Ovary (tissue), 3 donors: ENCODE results near the gene THBS1.

Source experiments
- EP300 ChIP-seq: sonication (generic); formaldehyde crosslinking; IDR thresholded peaks from one replicate; pipeline ENCODE4 v1.6.1; 2017; ENCODE audit warnings: antibody characterized with exemption
- POLR2A ChIP-seq: fragments of 450-650 bp; IDR thresholded peaks from one replicate; pipeline ENCODE4 v1.6.1; 2017; ENCODE audit warnings: antibody characterized with exemption, mild to moderate bottlenecking, moderate library complexity
- TF ChIP-seq, protein P1 (sequence below), 3 donors: fragments of 450-650 bp in 2 of 3; fragments of 200-600 bp in 1 of 3; IDR thresholded peaks; one replicate each; pipeline versions ENCODE4 v1.5.1 to v1.8.0; 2016 to 2022; ENCODE audit warnings: antibody characterized with exemption in 3 of 3, mild to moderate bottlenecking in 1 of 3
- donor health status: DM: no; HTN: no; CAD: no.

DNA sequence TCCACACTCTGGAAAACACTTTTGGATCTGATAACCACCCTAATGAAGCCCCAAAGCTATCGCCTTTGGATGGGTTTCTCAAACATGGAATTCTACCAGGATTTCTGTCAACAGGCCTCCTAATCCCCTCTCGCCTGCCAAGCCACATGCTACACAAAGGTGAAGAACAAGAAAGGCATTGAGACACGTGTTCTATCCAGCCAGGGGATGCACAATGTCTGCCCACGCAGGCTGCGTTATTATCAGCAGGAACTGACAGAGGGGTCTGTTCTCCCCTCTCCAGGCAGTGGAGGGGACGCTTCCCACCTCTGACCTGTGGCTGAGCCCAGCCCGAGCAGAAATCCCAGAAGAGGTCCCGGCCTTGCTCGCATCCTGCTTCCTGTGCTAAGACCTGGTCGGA is 45.4 kb upstream of the THBS1 start:
- no peak for TF ChIP-seq EP300
- TF ChIP-seq, protein P1, sequence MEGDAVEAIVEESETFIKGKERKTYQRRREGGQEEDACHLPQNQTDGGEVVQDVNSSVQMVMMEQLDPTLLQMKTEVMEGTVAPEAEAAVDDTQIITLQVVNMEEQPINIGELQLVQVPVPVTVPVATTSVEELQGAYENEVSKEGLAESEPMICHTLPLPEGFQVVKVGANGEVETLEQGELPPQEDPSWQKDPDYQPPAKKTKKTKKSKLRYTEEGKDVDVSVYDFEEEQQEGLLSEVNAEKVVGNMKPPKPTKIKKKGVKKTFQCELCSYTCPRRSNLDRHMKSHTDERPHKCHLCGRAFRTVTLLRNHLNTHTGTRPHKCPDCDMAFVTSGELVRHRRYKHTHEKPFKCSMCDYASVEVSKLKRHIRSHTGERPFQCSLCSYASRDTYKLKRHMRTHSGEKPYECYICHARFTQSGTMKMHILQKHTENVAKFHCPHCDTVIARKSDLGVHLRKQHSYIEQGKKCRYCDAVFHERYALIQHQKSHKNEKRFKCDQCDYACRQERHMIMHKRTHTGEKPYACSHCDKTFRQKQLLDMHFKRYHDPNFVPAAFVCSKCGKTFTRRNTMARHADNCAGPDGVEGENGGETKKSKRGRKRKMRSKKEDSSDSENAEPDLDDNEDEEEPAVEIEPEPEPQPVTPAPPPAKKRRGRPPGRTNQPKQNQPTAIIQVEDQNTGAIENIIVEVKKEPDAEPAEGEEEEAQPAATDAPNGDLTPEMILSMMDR (IDR thresholded peaks at IDR 0.05) = no peak
- no peak for TF ChIP-seq POLR2A
